GM19239 (cell line): ENCODE data around the gene HMOX1.
"Not testable (repeated sequence)": the region's sequence is repeated elsewhere in the genome, so short reads cannot be mapped to it uniquely, and the experiment has no call there.

ENCODE experiments used
- DNase-seq: peaks from one replicate; pipeline ENCODE4 v3.0.0; 2011; ENCODE audit warnings: low spot score; ENCODE audit not compliant: insufficient read length
- FAIRE-seq: peaks from 2 replicates; lab custom pipeline; 2011; peaks lifted over from hg19 to GRCh38; lab: Jason Lieb, UNC

Gene HMOX1

GRCh38 chr22:35425971-35426800 lies 45.3 kb downstream of the HMOX1 start:
- no peak for DNase-seq
- no peak for FAIRE-seq

- FAIRE-seq, result no peak
- no peak for DNase-seq
These were observed 45.9 kb downstream of the HMOX1 start for GRCh38 chr22:35426801-35427140.

GRCh38 chr22:35430897-35431322 lies 50.0 kb downstream of the HMOX1 start:
- peak; percentile 55 for DNase-seq
- no peak for FAIRE-seq

GRCh38 chr22:35431483-35432227 lies 50.8 kb downstream of the HMOX1 start:
- FAIRE-seq (no peak), DNase-seq (no peak)

GRCh38 chr22:35432228-35432905 lies 51.5 kb downstream of the HMOX1 start:
- FAIRE-seq, result no peak

GRCh38 chr22:35434061-35434710 lies 53.3 kb downstream of the HMOX1 start:
- DNase-seq (no peak), FAIRE-seq (no peak)

More at GRCh38 chr22:35432228-35432905, 51.5 kb downstream of the HMOX1 start:
- no peak for DNase-seq

GRCh38 chr22:35435201-35435740 lies 54.4 kb downstream of the HMOX1 start:
- DNase-seq (no peak), FAIRE-seq (no peak)

GRCh38 chr22:35436421-35436820 lies 55.5 kb downstream of the HMOX1 start:
- FAIRE-seq (no peak), DNase-seq (no peak)

GRCh38 chr22:35437049-35437448 lies 56.2 kb downstream of the HMOX1 start:
- peak; percentile 36 for DNase-seq
- no peak for FAIRE-seq

- FAIRE-seq, DNase-seq: not testable (repeated sequence)
These were observed 57.9 kb downstream of the HMOX1 start for GRCh38 chr22:35438673-35439364.

GRCh38 chr22:35439365-35439717 lies 58.4 kb downstream of the HMOX1 start:
- DNase-seq, result no peak
- FAIRE-seq, result no peak

GRCh38 chr22:35440129-35440528 lies 59.2 kb downstream of the HMOX1 start:
- DNase-seq (no peak), FAIRE-seq (no peak)

- FAIRE-seq (no peak), DNase-seq (no peak)
These were observed 60.7 kb downstream of the HMOX1 start for GRCh38 chr22:35441489-35442100.

- FAIRE-seq, result no peak
- DNase-seq, result no peak
These were observed 61.6 kb downstream of the HMOX1 start for GRCh38 chr22:35442471-35442870.

- FAIRE-seq (no peak), DNase-seq (no peak)
These were observed 62.4 kb downstream of the HMOX1 start for GRCh38 chr22:35443338-35443737.
